A549 (cell line): Measurements from ENCODE around the gene ALG3. TPM values are rescaled to one million over a fixed set of nuclear protein-coding genes. Genes with fewer than 3 reads are reported as not detected.
A peak's percentile ranks its signal among the peaks of the same experiment; 100 is the strongest.

ENCODE experiments used
- ATAC-seq, 2 experiments: fragments of 200-7000 bp in 1 of 2; fragments of >200 bp in 1 of 2; cut with Nextera tagmentation in 1 of 2; cut with Tn5 transposase in 1 of 2; 3 replicates each; pipeline versions ENCODE4 v1.8.0 to v1.9.1; 2018 to 2020; ENCODE audit warnings: mild to moderate bottlenecking in 1 of 2, moderate library complexity in 1 of 2
- CTCF ChIA-PET: fragments of 300-600 bp; sonication (Branson Sonifier 250); formaldehyde crosslinking; extraction: SDS; loops from one replicate; lab custom pipeline; 2021; ENCODE audit warnings: antibody characterized with exemption, inconsistent platforms; lab: Yijun Ruan, JAX
- POLR2A ChIA-PET: fragments of 350-600 bp; formaldehyde crosslinking; extraction: SDS; loops from one replicate; lab custom pipeline; 2021; ENCODE audit warnings: antibody characterized with exemption, inconsistent platforms; lab: Yijun Ruan, JAX
- DNase-seq, 2 experiments: peaks; one replicate each; pipeline versions ENCODE4 v3.0.0 to v3.0.0-alpha.2; 2011 to 2016; ENCODE audit warnings: low read depth in 1 of 2, low spot score in 1 of 2
- FAIRE-seq: peaks from 2 replicates; lab custom pipeline; 2011; peaks lifted over from hg19 to GRCh38; lab: Jason Lieb, UNC
- H3K27ac ChIP-seq, 2 experiments: fragments of >200 bp; sonication (Bioruptor Twin); formaldehyde crosslinking; 3 replicates each; pipeline ENCODE4 v1.5.1; 2016 to 2017
- H3K4me1 ChIP-seq: fragments of >200 bp; sonication (Bioruptor Twin); formaldehyde crosslinking; 3 replicates; pipeline ENCODE4 v1.6.1; 2016
- H3K4me2 ChIP-seq: fragments of >200 bp; sonication (Bioruptor Twin); formaldehyde crosslinking; 3 replicates; pipeline ENCODE4 v1.6.1; 2016
- H3K4me3 ChIP-seq: fragments of >200 bp; sonication (Bioruptor Twin); formaldehyde crosslinking; 3 replicates; pipeline ENCODE4 v1.5.1; 2016
- H3K9me3 ChIP-seq: fragments of >200 bp; sonication (Bioruptor Twin); formaldehyde crosslinking; 3 replicates; pipeline ENCODE4 v1.6.1; 2016
- BCL3 ChIP-seq: fragments of >200 bp; sonication (Bioruptor Twin); formaldehyde crosslinking; IDR thresholded peaks from 3 replicates; pipeline ENCODE4 v1.6.1; 2016
- CBX2 ChIP-seq: fragments of 200-600 bp; sonication (generic); IDR thresholded peaks from 2 replicates; pipeline ENCODE4 v1.6.1; 2016; ENCODE audit warnings: low read depth, mild to moderate bottlenecking, borderline replicate concordance
- CEBPB ChIP-seq, 2 experiments: fragments of >200 bp in 1 of 2; sonication (Bioruptor Twin) in 1 of 2; formaldehyde crosslinking in 1 of 2; IDR thresholded peaks; 2 replicates each; pipeline ENCODE4 v1.6.1; 2012 to 2016
- CHD4 ChIP-seq: fragments of 200-600 bp; sonication (generic); IDR thresholded peaks from 2 replicates; pipeline ENCODE4 v1.6.1; 2016; ENCODE audit warnings: antibody characterized with exemption, mild to moderate bottlenecking, borderline replicate concordance
- CTCF ChIP-seq: fragments of >200 bp; sonication (Bioruptor Twin); formaldehyde crosslinking; IDR thresholded peaks from 3 replicates; pipeline ENCODE4 v1.5.1; 2016
- EHMT2 ChIP-seq: fragments of 200-600 bp; sonication (generic); IDR thresholded peaks from 2 replicates; pipeline ENCODE4 v1.6.1; 2016; ENCODE audit warnings: antibody characterized with exemption, low read depth, mild to moderate bottlenecking, moderate library complexity
- FOSB ChIP-seq: fragments of 250-450 bp; sonication (Bioruptor Pico); IDR thresholded peaks from 2 replicates; pipeline ENCODE4 v1.5.0; 2020; ENCODE audit warnings: mild to moderate bottlenecking, moderate library complexity
- HES2 ChIP-seq: fragments of >200 bp; sonication (Bioruptor Twin); formaldehyde crosslinking; IDR thresholded peaks from 2 replicates; pipeline ENCODE4 v1.6.1; 2016
- JUN ChIP-seq, 2 experiments: fragments of >200 bp; sonication (Bioruptor Twin); formaldehyde crosslinking; IDR thresholded peaks; 2 replicates in 1 of 2; 3 replicates in 1 of 2; pipeline ENCODE4 v1.6.1; 2016 to 2017
- JUNB ChIP-seq: fragments of >200 bp; sonication (Bioruptor Twin); formaldehyde crosslinking; IDR thresholded peaks from 2 replicates; pipeline ENCODE4 v1.6.1; 2016
- KDM5A ChIP-seq: fragments of 200-600 bp; sonication (generic); IDR thresholded peaks from 2 replicates; pipeline ENCODE4 v1.6.1; 2016; ENCODE audit warnings: antibody characterized with exemption, mild to moderate bottlenecking
- MAFK ChIP-seq: fragments of 450-650 bp; IDR thresholded peaks from 2 replicates; pipeline ENCODE4 v1.6.1; 2014; ENCODE audit not compliant: partially characterized antibody
- MAX ChIP-seq: IDR thresholded peaks from 2 replicates; pipeline ENCODE4 v1.6.1; 2012
- MAZ ChIP-seq: fragments of 150-350 bp; IDR thresholded peaks from 2 replicates; pipeline ENCODE4 v1.6.1; 2014; ENCODE audit warnings: antibody characterized with exemption, low read depth, low read length, borderline replicate concordance
- MYC ChIP-seq: IDR thresholded peaks from 2 replicates; pipeline ENCODE4 v1.6.1; 2012; ENCODE audit warnings: mild to moderate bottlenecking, inconsistent platforms, low read length, improper control_type of control experiment, borderline replicate concordance
- PHF8 ChIP-seq: fragments of 200-600 bp; sonication (generic); IDR thresholded peaks from 2 replicates; pipeline ENCODE4 v1.6.1; 2016; ENCODE audit warnings: low read depth, mild to moderate bottlenecking, antibody characterized with exemption, moderate library complexity, borderline replicate concordance
- POLR2A ChIP-seq: IDR thresholded peaks from 2 replicates; pipeline ENCODE4 v1.6.1; 2012; ENCODE audit warnings: mild to moderate bottlenecking, low read length
- RAD21 ChIP-seq, 2 experiments: fragments of >200 bp in 1 of 2; sonication (Bioruptor Twin) in 1 of 2; formaldehyde crosslinking in 1 of 2; IDR thresholded peaks in 1 of 2; conservative IDR thresholded peaks in 1 of 2; 2 replicates in 1 of 2; 3 replicates in 1 of 2; pipeline ENCODE4 v1.6.1; 2012 to 2018; ENCODE audit warnings: inconsistent platforms in 1 of 2
- RARB ChIP-seq: fragments of 250-450 bp; sonication (Bioruptor Pico); IDR thresholded peaks from 2 replicates; pipeline ENCODE4 v1.8.0; 2021; ENCODE audit warnings: mild to moderate bottlenecking, moderate library complexity
- RFX5 ChIP-seq: fragments of 450-650 bp; IDR thresholded peaks from 2 replicates; pipeline ENCODE4 v1.7.1; 2014; ENCODE audit warnings: antibody characterized with exemption, mild to moderate bottlenecking, moderate library complexity
- RNF2 ChIP-seq: fragments of 200-600 bp; sonication (generic); IDR thresholded peaks from 2 replicates; pipeline ENCODE4 v1.6.1; 2016; ENCODE audit warnings: low read depth, mild to moderate bottlenecking, antibody characterized with exemption, moderate library complexity, borderline replicate concordance
- USF2 ChIP-seq: fragments of 450-650 bp; IDR thresholded peaks from 2 replicates; pipeline ENCODE4 v1.6.1; 2014; ENCODE audit warnings: antibody characterized with exemption
- ZC3H11A ChIP-seq: fragments of 450-650 bp; IDR thresholded peaks from 2 replicates; pipeline ENCODE4 v1.6.1; 2014; ENCODE audit warnings: antibody characterized with exemption, mild to moderate bottlenecking
- ZFP36 ChIP-seq: fragments of 450-650 bp; IDR thresholded peaks from 2 replicates; pipeline ENCODE4 v1.6.1; 2014; ENCODE audit warnings: borderline replicate concordance; ENCODE audit not compliant: partially characterized antibody
- ZNF302 ChIP-seq: fragments of 250-450 bp; sonication (Bioruptor Pico); IDR thresholded peaks from 2 replicates; pipeline ENCODE4 v1.9.0; 2021; ENCODE audit warnings: inconsistent platforms, mild to moderate bottlenecking, moderate library complexity
- ZSCAN20 ChIP-seq: fragments of 250-450 bp; sonication (Bioruptor Pico); IDR thresholded peaks from 2 replicates; pipeline ENCODE4 v1.8.0; 2022; ENCODE audit warnings: mild to moderate bottlenecking, moderate library complexity
- WGBS: methylation state at CpG from one replicate; pipeline ENCODE4 v1.1.6; 2017; ENCODE audit errors: missing lambda C conversion rate; 5-methylcytosine and 5-hydroxymethylcytosine counted together
- polyA minus RNA-seq: library from RNA; depleted of rRNA, polyadenylated mRNA; stranded (reverse); fragments of >200 nt; gene quantifications from 2 replicates; pipeline ENCODE4 v1.2.3, GENCODE V29; 2011; rRNA and poly(A)+ RNA removed
- polyA plus RNA-seq, 4 experiments: library from polyadenylated mRNA; depleted of rRNA in 3 of 4; stranded (reverse); fragments of >200 nt; fragmentation: RNase III in 1 of 4; extraction: RNeasy Plus Mini Kit Qiagen cat#74134 plus additional on column Dnase treatment in 1 of 4; gene quantifications; 2 replicates in 3 of 4; 3 replicates in 1 of 4; pipeline ENCODE4 v1.2.3, GENCODE V29; 2011 to 2017

ALG3 gene
- 49.1 and 74.4 TPM in 2 replicates for polyA plus RNA-seq (2011; rRNA removed)
- polyA plus RNA-seq (2012; cell fraction: cytosol; rRNA removed): 71.0 and 89.0 TPM in 2 replicates
- 131 and 178 TPM in 2 replicates for polyA plus RNA-seq (2012; cell fraction: nucleus; rRNA removed)
- 55.9 to 59.6 TPM (median 57.6 TPM) in 3 replicates for polyA plus RNA-seq (2017; fragmentation: RNase III; extraction: RNeasy Plus Mini Kit Qiagen cat#74134 plus additional on column Dnase treatment)
- polyA minus RNA-seq: 188 and 236 TPM in 2 replicates

GRCh38 chr3:184248454-184249411 is at the start of gene ALG3:
Gene ALG3 (minus strand): TSS chr3:184248962. CDS start chr3:184248940, 22 bp downstream.
- FAIRE-seq (no peak), ATAC-seq (peak; percentile 46 to 70), DNase-seq (peak; percentile 59 to 91)
- Histone ChIP-seq H3K9me3 (no peaks in the 10 kb centered on the region), H3K4me2 (peak within 1 kb of the TSS; percentile 89), H3K4me1 (peaks cover 8% of the 10 kb centered on the region; the same call in 2 of the 3 replicates), H3K4me3 (peak within 1 kb of the TSS; percentile 57), H3K27ac (peak within 1 kb of the TSS; percentile 97 to 98)
- ChIA-PET CTCF (interaction anchor here (1.1 to 3.4 kb wide), 4 partner anchors 16 to 23 kb away, joined by 3 to 19 read pairs (median 6); partner anchors contain the start of gene VWA5B2), POLR2A (no interaction called here)
- TF ChIP-seq BCL3 (peak; percentile 70), JUN (IDR thresholded peaks at IDR 0.05) (peak in 1 of 2 experiments; percentile 78; a peak in 3 of 5 replicates), PHF8 (peak; percentile 72), MYC (peak; percentile 83; the same call in 1 of the 2 replicates), MAX (peak; percentile 80; the same call in 1 of the 2 replicates), POLR2A (peak; percentile 97), KDM5A (peak; percentile 81; the same call in 1 of the 2 replicates), CHD4 (no peak), ZNF302 (CRISPR knock-in tag) (no peak), RAD21 (conservative IDR thresholded peaks at IDR 0.05 in 1 of 2, IDR thresholded peaks at IDR 0.05 in 1 of 2) (no peak), MAZ (0 out of 2 replicates have a peak, but pooled peaks have one; percentile 43), CEBPB (IDR thresholded peaks at IDR 0.05) (peak in 1 of 2 experiments; percentile 33; a peak in 1 of 4 replicates), RNF2 (no peak), USF2 (no peak), CBX2 (no peak)
- WGBS: 1% methylated on average over 35 of the region's 49 CpGs

- Histone ChIP-seq H3K27ac (no peak overlapping the region), H3K4me1 (peaks cover 9% of the 10 kb centered on the region; the same call in 2 of the 3 replicates), H3K9me3 (no peaks in the 10 kb centered on the region), H3K4me2 (no peak overlapping the region), H3K4me3 (no peak overlapping the region)
- ChIA-PET POLR2A (no interaction called here), CTCF (interaction anchor here (0.6 kb wide), 1 partner anchor 1060 kb away, joined by 3 read pairs; no protein-coding TSS in a partner anchor)
- DNase-seq (no peak), ATAC-seq (no peak), FAIRE-seq (no peak)
- WGBS: 83% methylated on average over 6 of the region's 7 CpGs
- TF ChIP-seq ZSCAN20 (CRISPR knock-in tag): no peak
- no peak for TF ChIP-seq CTCF
- TF ChIP-seq RAD21 (conservative IDR thresholded peaks at IDR 0.05 in 1 of 2, IDR thresholded peaks at IDR 0.05 in 1 of 2): no peak
- no peak for TF ChIP-seq RARB
- TF ChIP-seq PHF8: no peak
- TF ChIP-seq KDM5A: no peak
- TF ChIP-seq CBX2: no peak
- TF ChIP-seq EHMT2: no peak
- no peak for TF ChIP-seq HES2
- TF ChIP-seq ZFP36: no peak
- no peak for TF ChIP-seq ZC3H11A
- TF ChIP-seq FOSB: no peak
- no peak for TF ChIP-seq JUNB
- TF ChIP-seq USF2: no peak
- no peak for TF ChIP-seq MAX
- no peak for TF ChIP-seq MAFK
- TF ChIP-seq RFX5: no peak
- TF ChIP-seq MAZ: no peak
These were observed 47.9 kb upstream of the ALG3 start for GRCh38 chr3:184296616-184297015.
